ENCODE data around the gene IPO9.

GRCh38 chr1:201889090-201889968, 60.4 kb downstream of the IPO9 start:
- TF ChIP-seq CTCF (IDR thresholded peaks at IDR 0.05), result no peak
- no peak for TF ChIP-seq POLR2A (IDR thresholded peaks at IDR 0.05)

Measured in uterus (tissue), 2 donors.